D721Med (cell line): ENCODE results near the gene FRS3.

Experiments used
- DNase-seq: peaks from one replicate; pipeline ENCODE4 v3.0.0; 2011; ENCODE audit warnings: low spot score; ENCODE audit not compliant: insufficient read length
- FAIRE-seq: peaks from 2 replicates; lab custom pipeline; 2011; peaks lifted over from hg19 to GRCh38; lab: Jason Lieb, UNC
- CTCF ChIP-seq: IDR thresholded peaks from 2 replicates; pipeline ENCODE4 v1.5.1; 2012; ENCODE audit warnings: mild to moderate bottlenecking, control low read depth; ENCODE audit not compliant: insufficient read depth; ENCODE audit errors: missing control alignments

FRS3 gene

DNA sequence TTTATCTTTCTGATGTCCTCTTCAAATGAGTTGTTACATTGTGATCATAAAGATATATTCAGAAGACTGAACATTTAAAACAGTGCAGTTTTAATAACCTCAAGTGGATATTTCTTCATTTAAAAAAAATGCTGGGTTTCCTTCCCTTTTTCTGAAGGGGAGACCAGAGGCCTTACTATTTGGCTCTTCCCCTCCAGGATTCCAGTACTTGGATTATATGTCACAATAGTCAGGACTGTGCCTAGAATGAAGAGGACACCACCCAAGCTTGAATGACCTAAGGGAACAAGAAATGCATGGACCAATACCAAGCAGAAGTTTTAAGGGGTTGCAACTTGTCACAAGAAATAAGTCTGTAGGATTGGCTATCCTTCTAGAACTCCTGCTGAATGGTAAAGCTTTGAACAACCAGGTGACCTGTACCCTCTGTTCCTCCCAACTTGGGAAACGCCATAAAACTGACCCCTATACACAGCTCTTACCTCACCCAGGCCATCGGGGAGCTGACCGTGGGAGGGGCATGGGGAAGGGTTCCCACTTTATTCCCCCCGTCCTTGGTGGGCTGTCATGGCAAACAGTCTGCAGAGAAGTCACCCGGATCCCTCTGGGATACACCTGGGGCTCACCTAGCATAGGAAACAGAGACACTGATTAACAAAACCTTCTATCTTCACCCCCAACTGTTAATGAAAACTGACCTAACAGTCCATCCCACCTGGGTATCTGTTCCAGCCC is 2.0 kb downstream of the FRS3 start:
- DNase-seq (no peak), FAIRE-seq (no peak)

DNA sequence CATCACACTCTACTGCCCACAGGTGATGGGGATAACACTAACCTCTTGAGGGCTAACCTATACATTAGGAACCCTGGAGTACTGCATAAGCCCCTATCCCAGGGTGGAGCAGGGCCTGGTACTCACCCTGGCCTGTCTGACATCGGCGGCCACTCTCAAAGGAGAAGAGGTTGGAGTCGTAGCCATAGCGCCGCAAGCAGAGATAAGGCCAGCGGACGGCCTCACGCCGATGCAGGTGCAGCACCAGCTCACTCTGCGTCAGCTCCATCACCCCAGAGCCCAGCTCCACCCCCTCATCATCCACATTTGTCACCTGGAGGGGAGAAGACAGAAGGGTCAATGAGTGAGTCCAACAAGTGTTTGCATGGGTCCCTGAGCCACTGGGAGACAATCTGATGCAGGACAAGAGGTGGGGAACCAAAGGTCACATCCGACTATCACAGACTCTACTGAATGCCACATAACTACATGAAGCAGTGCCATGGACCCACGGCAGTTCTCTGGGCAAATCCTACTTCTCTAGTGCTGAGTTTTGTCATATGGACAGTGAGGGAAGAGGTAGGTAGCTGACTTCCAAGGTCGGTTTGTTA is 4.3 kb downstream of the FRS3 start:
- DNase-seq = no peak
- no peak for FAIRE-seq
- no peak for TF ChIP-seq CTCF

More for the DNA sequence above, 2.0 kb downstream of the FRS3 start:
- TF ChIP-seq CTCF = no peak

- no peak for TF ChIP-seq CTCF
- FAIRE-seq (no peak), DNase-seq (no peak)
These were observed 4.9 kb downstream of the FRS3 start for GRCh38 chr6:41774841-41775240.

- TF ChIP-seq CTCF = no peak
- FAIRE-seq = no peak
- no peak for DNase-seq
These were observed 8.4 kb downstream of the FRS3 start for GRCh38 chr6:41771058-41771983.

- DNase-seq (no peak), FAIRE-seq (no peak)
- no peak for TF ChIP-seq CTCF
These were observed 9.2 kb downstream of the FRS3 start for GRCh38 chr6:41770381-41771057.

DNA sequence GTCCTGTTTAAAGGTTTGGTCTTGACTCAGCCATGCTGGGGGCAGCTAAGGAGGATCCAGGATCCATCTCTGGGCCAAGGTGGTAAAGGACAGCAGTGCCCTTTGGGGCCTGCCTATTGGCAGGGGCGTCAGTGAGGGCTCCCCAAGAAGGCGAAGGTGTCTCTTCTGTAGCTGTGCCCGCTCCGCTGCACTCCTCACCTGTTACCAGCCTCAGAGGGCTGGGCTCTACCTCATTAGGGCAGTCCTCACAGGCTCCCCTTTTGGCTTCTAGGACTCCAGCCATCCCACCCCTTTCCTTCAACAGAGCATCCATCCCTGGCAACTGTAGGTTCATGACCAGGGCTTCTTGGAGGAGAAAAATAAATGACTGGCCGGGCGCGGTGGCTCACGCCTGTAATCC is 10.3 kb downstream of the FRS3 start:
- FAIRE-seq (no peak), DNase-seq (no peak)
- no peak for TF ChIP-seq CTCF
